NCI-H2081 (cell line): ENCODE measurements around the gene CENPN.

ENCODE experiments used
- DNase-seq, 2 experiments: peaks; one replicate each; lab custom pipeline; 2025; lab: John Stamatoyannopoulos, UW

Gene CENPN

DNA sequence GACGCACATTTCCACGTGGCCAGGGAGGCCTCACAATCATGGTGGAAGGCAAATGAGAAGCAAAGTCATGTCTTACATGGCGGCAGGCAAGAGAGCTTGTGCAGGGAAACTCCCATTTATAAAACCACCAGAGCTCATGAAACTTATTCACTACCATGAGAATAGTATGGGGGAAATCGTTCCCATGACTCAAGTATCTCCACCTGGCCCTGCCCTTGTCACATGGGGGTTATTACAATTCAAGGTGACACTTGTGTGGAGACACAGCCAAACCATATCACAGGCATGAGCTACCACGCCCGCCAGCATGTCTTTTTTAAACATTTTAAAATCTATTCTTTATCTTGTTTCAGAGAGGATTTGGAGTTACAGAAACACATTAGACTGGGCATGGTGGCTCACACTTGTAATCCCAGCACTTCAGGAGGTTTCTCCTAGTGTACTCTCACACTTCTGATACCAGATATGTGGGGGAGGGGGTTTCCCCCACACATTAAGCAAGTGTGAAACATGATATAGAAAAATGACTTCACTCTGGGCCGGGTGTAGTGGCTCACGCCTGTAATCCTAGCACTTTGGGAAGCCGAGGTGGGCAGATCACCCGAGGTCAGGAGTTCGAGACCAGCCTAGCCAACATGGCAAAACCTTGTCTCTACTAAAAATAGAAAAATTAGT lies 23.1 kb downstream of the CENPN start:
- DNase-seq: no peak

DNA sequence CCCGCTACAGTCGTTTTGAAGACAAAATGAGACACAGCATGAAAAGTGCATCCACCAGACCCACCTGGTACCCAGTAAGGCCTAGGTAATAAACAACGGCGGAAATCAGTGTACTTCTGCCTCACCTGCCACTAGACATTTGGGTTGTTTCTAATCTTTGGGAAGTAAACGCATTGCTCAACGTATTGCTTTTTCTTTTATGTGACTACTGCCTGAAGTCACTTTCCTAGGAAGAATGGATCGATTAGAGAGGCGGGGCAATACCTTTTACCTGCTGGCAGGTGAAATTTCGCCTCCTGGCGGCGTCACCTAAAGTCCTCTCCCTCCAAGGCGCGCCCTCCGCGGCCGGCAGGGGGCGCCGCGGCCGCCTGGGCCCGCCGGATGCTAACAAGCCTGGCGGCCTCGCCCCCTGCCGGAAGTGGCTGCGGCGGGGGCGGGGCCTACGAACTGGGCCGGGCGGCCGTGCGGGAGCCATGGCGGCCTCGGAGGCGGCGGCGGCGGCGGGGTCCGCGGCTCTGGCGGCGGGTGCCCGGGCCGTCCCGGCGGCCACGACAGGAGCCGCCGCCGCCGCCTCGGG lies 28.5 kb downstream of the CENPN start, which contains the start of gene ATMIN:
TSS of gene ATMIN (plus strand) at position 445 of the 577 bp plus-strand sequence. CDS start at position 474, 29 bp downstream.
- peak; percentile 77 to 83 for DNase-seq

DNA sequence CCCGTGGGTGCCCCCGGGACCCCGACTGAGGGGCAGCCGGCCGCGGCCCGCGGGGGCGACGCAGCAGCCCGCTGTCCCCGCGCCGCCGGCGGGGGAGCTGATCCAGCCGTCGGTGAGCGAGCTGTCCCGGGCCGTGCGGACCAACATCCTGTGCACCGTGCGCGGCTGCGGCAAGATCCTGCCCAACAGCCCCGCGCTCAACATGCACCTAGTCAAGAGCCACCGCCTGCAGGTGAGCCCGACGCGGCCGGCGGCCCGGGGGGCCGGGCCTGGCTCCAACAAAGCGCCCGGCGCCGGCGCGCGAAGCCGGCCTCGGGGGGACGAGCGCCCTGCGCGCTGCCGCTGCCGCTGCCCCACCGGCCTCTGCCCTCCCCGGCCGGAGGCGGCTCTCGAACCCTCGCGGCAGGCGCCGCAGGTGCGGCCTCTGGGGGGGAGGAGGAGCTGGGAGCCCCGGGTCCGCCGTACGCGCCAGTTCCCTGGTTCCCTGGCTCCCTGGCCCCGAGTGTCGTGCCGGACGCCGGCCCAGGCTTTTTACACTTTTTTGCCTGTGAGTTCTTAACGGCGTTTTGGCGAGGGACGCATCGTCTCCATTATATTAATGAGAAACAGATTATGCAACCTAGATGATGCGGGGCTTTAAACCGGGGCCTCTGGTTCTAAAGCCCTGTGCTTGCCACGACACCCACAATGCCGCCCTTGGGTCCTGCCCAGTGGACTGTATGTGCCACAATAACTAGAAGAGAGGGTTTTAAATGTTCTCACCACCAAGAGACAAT lies 29.1 kb downstream of the CENPN start:
- peak in 1 of 2 experiments; percentile 33 for DNase-seq

GRCh38 chr16:81036751-81037350 lies 29.8 kb downstream of the CENPN start:
- DNase-seq: no peak

DNA sequence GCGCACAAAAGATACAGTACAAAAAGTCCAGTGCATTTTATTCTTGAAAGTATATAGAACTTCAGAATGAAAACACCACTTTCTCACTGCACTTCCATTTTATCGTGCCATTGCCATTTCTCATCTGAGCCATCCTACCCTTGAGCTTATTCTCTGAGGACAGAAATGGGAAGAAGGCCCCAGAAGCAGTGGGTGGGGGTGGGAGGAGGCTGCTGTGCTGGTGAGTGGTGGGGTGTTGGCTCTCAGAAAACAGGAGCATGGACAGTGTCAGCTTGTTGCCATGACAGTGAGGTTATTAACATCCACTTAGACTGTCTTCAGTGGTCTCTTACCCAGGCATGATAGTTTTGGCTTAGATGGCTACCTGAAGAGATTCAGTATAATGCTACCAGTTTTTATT lies 33.1 kb downstream of the CENPN start:
- no peak for DNase-seq

DNA sequence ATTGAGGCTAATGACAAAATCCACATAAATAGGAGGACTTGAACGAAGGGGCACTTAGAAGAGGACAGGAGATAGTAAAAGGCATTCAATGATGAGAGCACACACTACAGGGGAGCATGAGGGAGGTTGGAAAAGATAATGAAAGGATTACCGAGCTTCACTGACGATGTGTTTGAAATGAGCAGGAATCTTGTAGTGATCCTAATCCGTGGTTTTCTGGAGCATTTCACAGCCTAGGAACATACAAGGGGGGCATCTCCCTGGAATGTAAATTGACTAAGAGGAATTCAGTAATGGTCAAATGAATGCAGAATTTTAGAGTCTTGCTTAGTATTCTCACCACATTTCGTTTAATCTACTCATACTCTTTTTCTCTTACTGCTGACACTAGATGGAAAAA lies 33.8 kb downstream of the CENPN start:
- DNase-seq: no peak

DNA sequence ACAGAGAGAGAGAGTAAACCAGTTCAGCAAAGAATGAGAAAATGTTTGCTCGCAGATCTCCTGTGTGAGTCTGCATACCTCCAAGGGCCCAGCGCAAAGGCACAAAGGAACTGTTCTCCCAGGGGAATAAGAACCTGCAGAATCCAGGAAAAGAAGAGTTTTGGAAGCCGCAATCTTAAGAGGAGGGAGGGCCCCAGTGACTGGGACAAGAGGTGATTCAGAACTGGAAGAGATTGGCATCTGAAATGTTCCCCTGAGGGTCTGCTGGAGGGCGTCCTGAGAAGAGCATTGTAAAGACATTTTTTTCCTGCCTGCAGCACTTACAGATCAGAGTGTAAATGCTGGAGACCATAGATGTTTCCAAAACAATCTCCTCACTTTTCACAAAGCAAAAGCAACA lies 34.7 kb downstream of the CENPN start:
- no peak for DNase-seq

DNA sequence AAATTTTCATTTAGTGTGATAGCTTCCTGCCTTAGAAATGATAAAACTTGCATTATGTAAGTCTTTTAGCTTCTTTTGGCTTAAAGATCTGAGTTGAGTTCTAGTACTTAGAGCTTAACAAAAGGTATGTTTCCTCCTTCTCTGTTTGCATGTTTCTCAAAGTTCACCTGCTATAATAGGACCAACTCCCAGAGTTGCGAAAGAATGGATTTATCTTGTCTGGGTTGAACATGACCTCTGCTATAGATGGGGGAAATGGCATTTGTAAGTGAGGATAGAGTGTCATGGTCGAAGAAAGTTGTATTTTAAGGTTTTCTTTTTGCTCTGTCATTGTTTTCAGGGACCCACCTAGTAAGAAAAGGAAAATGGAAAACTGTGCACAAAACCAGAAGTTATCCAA lies 35.8 kb downstream of the CENPN start:
- DNase-seq: no peak

DNA sequence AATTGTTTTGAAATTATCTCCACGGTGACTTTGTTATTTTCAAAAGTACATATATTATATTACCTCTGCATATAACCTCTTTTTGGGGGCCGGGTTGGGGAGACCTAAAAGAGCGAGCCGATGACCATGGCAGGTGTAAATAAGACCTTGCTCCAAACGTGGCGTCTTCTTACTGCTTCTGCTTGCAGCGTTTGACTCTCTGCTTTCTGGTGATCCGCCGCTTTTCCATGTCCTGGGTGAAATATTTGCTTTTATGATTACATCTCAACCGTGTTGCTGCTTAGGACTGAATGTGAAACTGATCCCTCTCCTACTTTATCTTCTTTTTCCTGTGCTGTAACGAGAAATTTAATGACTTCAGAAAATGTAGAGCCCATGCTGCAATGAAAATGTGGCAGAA lies 46.7 kb downstream of the CENPN start:
- DNase-seq: no peak

DNA sequence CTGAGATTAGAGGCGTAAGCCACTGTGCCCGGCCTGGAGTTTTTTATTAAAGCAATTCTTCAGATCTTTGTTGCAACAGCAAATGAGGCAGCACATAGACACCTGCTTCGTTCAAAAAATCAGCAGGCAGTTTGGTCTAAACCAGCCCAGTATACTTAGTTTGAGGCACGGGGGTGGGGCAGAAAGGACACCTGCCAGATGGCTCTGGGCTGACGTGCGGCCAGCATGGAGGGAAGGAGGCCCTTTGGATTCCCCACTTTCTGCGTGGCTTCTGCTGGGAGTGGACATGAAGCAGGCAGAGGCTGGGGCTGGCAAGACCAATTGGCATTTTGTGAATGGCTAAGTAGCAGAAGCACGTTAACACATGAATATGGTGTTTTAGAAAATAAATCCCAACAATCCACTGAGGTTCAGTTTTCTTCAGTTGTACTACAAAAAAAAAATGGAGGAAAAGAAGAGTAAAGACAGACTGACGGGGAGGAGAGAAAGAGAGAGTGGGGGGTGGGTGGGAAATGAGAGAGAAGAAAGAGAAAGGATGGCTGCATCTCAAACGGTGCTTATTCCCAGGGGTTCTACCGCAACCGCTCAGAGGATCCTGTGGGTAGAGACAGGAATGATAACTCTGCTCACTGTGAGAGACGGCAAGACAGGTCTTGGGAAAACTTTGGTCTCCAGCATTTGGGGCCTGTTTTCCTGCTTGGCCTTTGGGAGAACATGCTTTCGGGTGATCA lies 53.7 kb downstream of the CENPN start:
- DNase-seq: no peak

DNA sequence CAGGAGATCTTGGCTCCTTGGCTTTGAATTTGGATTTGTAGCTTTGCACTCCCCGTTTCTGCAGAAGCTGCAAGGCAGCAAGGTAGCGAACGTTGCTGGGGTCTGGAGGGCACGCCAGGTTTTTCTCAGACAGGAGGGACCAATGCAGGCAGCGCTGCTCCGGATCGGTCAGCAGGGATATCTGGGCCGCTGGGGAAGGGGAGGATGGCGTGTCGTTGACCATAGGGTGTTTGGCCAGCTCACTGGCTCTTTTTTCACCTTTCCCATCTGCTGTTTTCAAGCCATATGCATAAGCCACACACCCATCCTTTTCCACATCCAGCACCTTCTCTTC lies 54.3 kb downstream of the CENPN start:
- no peak for DNase-seq

GRCh38 chr16:81061871-81062608 lies 55.0 kb downstream of the CENPN start:
- DNase-seq: no peak

GRCh38 chr16:81066681-81067080 lies 59.7 kb downstream of the CENPN start:
- DNase-seq: no peak

- no peak for DNase-seq
These were observed 60.2 kb downstream of the CENPN start for GRCh38 chr16:81067166-81067565.

- DNase-seq: no peak
These were observed 62.0 kb downstream of the CENPN start for GRCh38 chr16:81069063-81069462.

GRCh38 chr16:81070979-81071378 lies 64.0 kb downstream of the CENPN start:
- no peak for DNase-seq

- DNase-seq: no peak
These were observed 64.8 kb downstream of the CENPN start for GRCh38 chr16:81071805-81072204.

DNA sequence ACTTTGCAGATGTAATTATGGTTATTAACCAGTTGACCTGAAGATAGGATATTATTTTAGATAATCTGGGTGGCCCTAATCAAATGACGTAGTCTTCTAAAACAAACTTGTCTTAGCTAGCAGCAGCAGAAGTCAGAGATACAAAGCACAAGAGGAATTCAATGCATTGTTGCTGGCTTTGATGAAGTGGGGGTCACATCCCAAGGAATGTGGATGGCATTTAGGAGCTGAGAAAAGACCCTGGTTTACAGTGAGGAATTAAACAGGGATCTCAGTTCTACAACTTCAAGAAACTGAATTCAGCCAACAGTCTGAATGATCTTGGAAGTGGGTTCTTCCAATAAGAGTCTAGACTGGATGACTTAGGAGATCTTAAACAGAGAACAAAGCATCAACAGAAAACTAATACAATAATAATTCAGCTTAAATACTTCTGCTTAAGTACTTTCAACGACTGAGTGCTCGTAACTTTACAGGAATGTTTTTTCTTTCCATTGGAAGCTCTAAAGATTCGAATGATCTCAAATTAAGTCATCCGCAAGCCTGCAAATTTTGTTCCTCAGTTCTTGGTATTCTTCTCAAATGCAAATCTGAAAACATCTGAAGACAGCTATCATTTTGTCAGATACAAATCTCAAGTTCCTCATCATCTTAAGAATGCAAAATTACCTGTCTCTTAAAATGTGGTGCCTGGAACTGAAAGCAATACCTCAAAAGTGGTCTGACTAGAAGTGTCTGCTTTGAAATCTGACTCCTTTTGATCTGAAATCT lies 66.7 kb downstream of the CENPN start:
- no peak for DNase-seq

GRCh38 chr16:81076566-81077075 lies 69.6 kb downstream of the CENPN start:
- DNase-seq: peak; percentile 76 to 77
